Osteoblast (primary cell): ENCODE data around the gene SULF2. TPM values are rescaled to one million over a fixed set of nuclear protein-coding genes. Genes with fewer than 3 reads are reported as not detected.
A peak's percentile ranks its signal among the peaks of the same experiment; 100 is the strongest.

Experiments
- DNase-seq: peaks from one replicate; pipeline ENCODE4 v3.0.0; 2011; ENCODE audit warnings: low spot score, mixed read lengths; ENCODE audit not compliant: insufficient read length; ENCODE audit errors: missing footprints
- H2AFZ ChIP-seq: 2 replicates; pipeline ENCODE4 v1.6.0; 2011; ENCODE audit warnings: mild to moderate bottlenecking, low read length
- H3K27ac ChIP-seq: 2 replicates; pipeline ENCODE4 v1.5.1; 2011; ENCODE audit warnings: mild to moderate bottlenecking, low read depth, low read length, moderate library complexity
- H3K27me3 ChIP-seq: 2 replicates; pipeline ENCODE4 v1.6.0; 2012; ENCODE audit warnings: mild to moderate bottlenecking, control low read depth, inconsistent platforms, low read length, moderate library complexity; ENCODE audit not compliant: insufficient read depth
- H3K36me3 ChIP-seq: 2 replicates; pipeline ENCODE4 v1.5.1; 2011; ENCODE audit warnings: mild to moderate bottlenecking, low read length, control low read depth, moderate library complexity; ENCODE audit not compliant: insufficient read depth
- H3K4me1 ChIP-seq: 2 replicates; pipeline ENCODE4 v1.5.1; 2011; ENCODE audit warnings: mild to moderate bottlenecking, low read length, control low read depth, moderate library complexity; ENCODE audit not compliant: insufficient read depth
- H3K4me2 ChIP-seq: 2 replicates; pipeline ENCODE4 v1.6.0; 2011; ENCODE audit warnings: mild to moderate bottlenecking, low read length; ENCODE audit not compliant: insufficient read depth
- H3K4me3 ChIP-seq: fragments of 200-600 bp; sonication (generic); 3 replicates; pipeline ENCODE4 v1.5.1; 2012; ENCODE audit warnings: mild to moderate bottlenecking, low read length, inconsistent platforms; ENCODE audit not compliant: insufficient read depth
- H3K79me2 ChIP-seq: 2 replicates; pipeline ENCODE4 v1.6.0; 2012; ENCODE audit warnings: mild to moderate bottlenecking, low read length, control low read depth, inconsistent platforms; ENCODE audit not compliant: insufficient read depth
- H3K9me3 ChIP-seq: 2 replicates; pipeline ENCODE4 v1.5.1; 2011; ENCODE audit warnings: low read depth, low read length, control low read depth
- H4K20me1 ChIP-seq: 2 replicates; pipeline ENCODE4 v1.6.0; 2012; ENCODE audit warnings: mild to moderate bottlenecking, low read length, control low read depth; ENCODE audit not compliant: insufficient read depth
- total RNA-seq: library from RNA; depleted of rRNA; stranded (reverse); fragments of >200 nt; gene quantifications from 2 replicates; pipeline ENCODE4 v1.2.3, GENCODE V29; 2012
- TF ChIP-seq, protein P1 (sequence below): IDR thresholded peaks from 2 replicates; pipeline ENCODE4 v1.5.1; 2011; ENCODE audit warnings: mild to moderate bottlenecking, low read depth, low read length, moderate library complexity; ENCODE audit errors: extremely low read depth

Gene SULF2
- total RNA-seq, 1 donor, result 102 TPM

DNA sequence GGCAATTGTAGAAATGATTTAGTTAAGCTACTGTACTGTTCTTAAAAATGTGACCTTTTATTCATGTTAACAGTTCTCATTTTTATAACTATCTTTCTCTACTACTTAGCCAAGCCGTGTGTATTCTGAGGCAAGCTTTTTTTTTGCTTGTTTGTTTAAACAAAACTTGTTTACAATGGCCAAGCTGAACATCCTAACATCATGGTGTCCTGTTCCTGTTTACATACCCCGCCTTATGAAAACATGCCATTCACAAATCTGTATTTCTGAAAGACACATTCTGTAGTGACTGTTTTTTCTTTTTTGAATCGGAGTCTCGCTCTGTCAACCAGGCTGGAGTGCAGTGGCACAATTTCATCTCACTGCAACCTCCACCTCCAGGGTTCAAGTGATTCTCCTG, 142.7 kb downstream of the SULF2 start:
- Histone ChIP-seq H3K27me3 (no peaks in the 10 kb centered on the region), H3K4me1 (peaks cover 3% of the 10 kb centered on the region), H3K4me2 (no peak overlapping the region), H3K4me3 (no peak overlapping the region), H3K36me3 (peaks cover 44% of the 10 kb centered on the region), H4K20me1 (no peaks in the 10 kb centered on the region), H3K79me2 (no peaks in the 10 kb centered on the region), H3K9me3 (no peaks in the 10 kb centered on the region), H2AFZ (no peak overlapping the region), H3K27ac (no peak overlapping the region)
- TF ChIP-seq, protein P1, sequence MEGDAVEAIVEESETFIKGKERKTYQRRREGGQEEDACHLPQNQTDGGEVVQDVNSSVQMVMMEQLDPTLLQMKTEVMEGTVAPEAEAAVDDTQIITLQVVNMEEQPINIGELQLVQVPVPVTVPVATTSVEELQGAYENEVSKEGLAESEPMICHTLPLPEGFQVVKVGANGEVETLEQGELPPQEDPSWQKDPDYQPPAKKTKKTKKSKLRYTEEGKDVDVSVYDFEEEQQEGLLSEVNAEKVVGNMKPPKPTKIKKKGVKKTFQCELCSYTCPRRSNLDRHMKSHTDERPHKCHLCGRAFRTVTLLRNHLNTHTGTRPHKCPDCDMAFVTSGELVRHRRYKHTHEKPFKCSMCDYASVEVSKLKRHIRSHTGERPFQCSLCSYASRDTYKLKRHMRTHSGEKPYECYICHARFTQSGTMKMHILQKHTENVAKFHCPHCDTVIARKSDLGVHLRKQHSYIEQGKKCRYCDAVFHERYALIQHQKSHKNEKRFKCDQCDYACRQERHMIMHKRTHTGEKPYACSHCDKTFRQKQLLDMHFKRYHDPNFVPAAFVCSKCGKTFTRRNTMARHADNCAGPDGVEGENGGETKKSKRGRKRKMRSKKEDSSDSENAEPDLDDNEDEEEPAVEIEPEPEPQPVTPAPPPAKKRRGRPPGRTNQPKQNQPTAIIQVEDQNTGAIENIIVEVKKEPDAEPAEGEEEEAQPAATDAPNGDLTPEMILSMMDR, result no peak
- peak; percentile 17 for DNase-seq

DNA sequence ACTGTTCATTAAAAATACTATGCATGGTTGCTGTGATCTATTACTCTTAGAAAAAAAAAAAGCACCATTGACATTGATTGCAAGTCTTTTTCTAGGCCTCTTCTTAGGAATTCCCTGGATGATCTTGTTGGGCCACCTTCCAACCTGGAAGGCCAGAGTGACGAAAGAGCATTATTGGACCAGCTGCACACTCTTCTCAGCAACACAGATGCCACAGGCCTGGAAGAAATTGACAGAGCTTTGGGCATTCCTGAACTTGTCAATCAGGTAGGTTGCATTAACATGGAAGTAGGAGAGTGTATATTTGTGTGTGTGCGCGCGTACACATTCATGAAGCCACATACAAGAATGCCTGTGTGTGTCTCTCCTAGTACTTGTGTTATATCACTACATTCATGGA, 143.2 kb downstream of the SULF2 start:
- Histone ChIP-seq H2AFZ (no peak overlapping the region), H3K27me3 (no peaks in the 10 kb centered on the region), H3K36me3 (peaks cover 43% of the 10 kb centered on the region), H3K9me3 (no peaks in the 10 kb centered on the region), H3K79me2 (no peaks in the 10 kb centered on the region), H3K4me3 (no peak overlapping the region), H3K27ac (no peak overlapping the region), H4K20me1 (no peaks in the 10 kb centered on the region), H3K4me2 (no peak overlapping the region), H3K4me1 (peaks cover 3% of the 10 kb centered on the region)
- TF ChIP-seq, protein P1, result no peak
- DNase-seq, result no peak

DNA sequence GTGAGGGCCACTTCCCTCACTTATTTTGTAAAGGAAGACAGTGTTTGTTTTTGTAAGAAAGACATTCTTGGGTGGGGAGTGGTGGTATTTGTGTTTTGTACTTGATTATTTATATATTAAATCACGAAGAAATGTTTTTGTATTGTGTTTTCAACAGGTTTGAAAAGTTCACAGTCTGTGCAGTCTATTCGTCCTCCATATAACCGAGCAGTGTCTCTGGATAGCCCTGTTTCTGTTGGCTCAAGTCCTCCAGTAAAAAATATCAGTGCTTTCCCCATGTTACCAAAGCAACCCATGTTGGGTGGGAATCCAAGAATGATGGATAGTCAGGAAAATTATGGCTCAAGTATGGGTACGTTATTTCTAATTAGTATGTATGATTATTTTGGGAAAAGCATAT, 146.4 kb downstream of the SULF2 start:
- Histone ChIP-seq H3K27me3 (no peaks in the 10 kb centered on the region), H3K4me2 (no peak overlapping the region), H2AFZ (no peak overlapping the region), H3K79me2 (no peaks in the 10 kb centered on the region), H3K4me3 (no peak overlapping the region), H3K36me3 (peaks cover 45% of the 10 kb centered on the region), H4K20me1 (no peaks in the 10 kb centered on the region), H3K9me3 (no peaks in the 10 kb centered on the region), H3K4me1 (peaks cover 3% of the 10 kb centered on the region), H3K27ac (no peak overlapping the region)
- DNase-seq, result peak; percentile 10
- TF ChIP-seq, protein P1, result no peak

DNA sequence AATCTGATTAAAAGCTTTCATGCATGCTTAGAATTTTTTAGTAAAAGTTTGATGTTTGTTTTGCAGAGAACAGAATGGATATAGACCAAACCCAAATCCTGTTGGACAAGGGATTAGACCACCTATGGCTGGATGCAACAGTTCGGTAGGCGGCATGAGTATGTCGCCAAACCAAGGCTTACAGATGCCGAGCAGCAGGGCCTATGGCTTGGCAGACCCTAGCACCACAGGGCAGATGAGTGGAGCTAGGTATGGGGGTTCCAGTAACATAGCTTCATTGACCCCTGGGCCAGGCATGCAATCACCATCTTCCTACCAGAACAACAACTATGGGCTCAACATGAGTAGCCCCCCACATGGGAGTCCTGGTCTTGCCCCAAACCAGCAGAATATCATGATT, 150.0 kb downstream of the SULF2 start:
- no peaks in the 10 kb centered on the region for H4K20me1 ChIP-seq
- no peak for DNase-seq

More for the DNA sequence above, 150.0 kb downstream of the SULF2 start:
- Histone ChIP-seq H3K4me2 (no peak overlapping the region), H3K9me3 (no peaks in the 10 kb centered on the region), H3K4me3 (no peak overlapping the region), H3K4me1 (no peaks in the 10 kb centered on the region), H3K27me3 (no peaks in the 10 kb centered on the region), H3K36me3 (peaks cover 48% of the 10 kb centered on the region), H2AFZ (no peak overlapping the region), H3K27ac (no peak overlapping the region), H3K79me2 (no peaks in the 10 kb centered on the region)
- TF ChIP-seq, protein P1, result no peak
